Left lung (tissue), 14 donors: Measurements from ENCODE around the gene DUS1L. TPM values are rescaled to one million over a fixed set of nuclear protein-coding genes. Genes with fewer than 3 reads are reported as not detected.

ENCODE experiments used
- ATAC-seq: fragments of 200-7000 bp; cut with Tn5 transposase; one replicate; pipeline ENCODE4 v1.9.1; 2020; ENCODE audit warnings: moderate library complexity
- DNase-seq, 4 donors: peaks; one replicate each; pipeline ENCODE4 v3.0.0-alpha.2; 2013 to 2020
- H3K27ac ChIP-seq, 2 donors: fragments of 200-600 bp; sonication (generic) in 1 of 2; one replicate each; pipeline versions ENCODE4 v1.5.0 to v1.8.0; 2020 to 2021
- H3K27me3 ChIP-seq, 2 donors: fragments of 200-600 bp; sonication (generic) in 1 of 2; one replicate each; pipeline versions ENCODE4 v1.5.0 to v1.8.0; 2020 to 2021
- H3K36me3 ChIP-seq, 2 donors: fragments of 200-600 bp; sonication (generic) in 1 of 2; one replicate each; pipeline versions ENCODE4 v1.5.0 to v1.8.0; 2020 to 2021
- H3K4me1 ChIP-seq, 2 donors: fragments of 200-600 bp; one replicate each; pipeline ENCODE4 v1.8.0; 2021
- H3K4me3 ChIP-seq, 2 donors: fragments of 200-600 bp; sonication (generic) in 1 of 2; one replicate each; pipeline versions ENCODE4 v1.5.0 to v1.8.0; 2020 to 2021; ENCODE audit warnings: mild to moderate bottlenecking in 1 of 2
- H3K9me3 ChIP-seq, 2 donors: fragments of 200-600 bp; sonication (generic) in 1 of 2; one replicate each; pipeline versions ENCODE4 v1.5.0 to v1.8.0; 2020 to 2021
- CTCF ChIP-seq, 2 donors: fragments of 200-600 bp; sonication (generic) in 1 of 2; IDR thresholded peaks; one replicate each; pipeline versions ENCODE4 v1.5.0 to v1.8.0; 2021; ENCODE audit warnings: antibody characterized with exemption in 2 of 2
- intact Hi-C, 2 donors: fragments of 100-400 bp; cut with DNase I; formaldehyde crosslinking; loops; one replicate each; pipeline versions ENCODE4 v1.11.2 to v1.14.2; 2022
- long read RNA-seq, 12 donors: library from polyadenylated mRNA in 2 of 12; unstranded in 2 of 12; transcript quantifications; one replicate each; pipeline ENCODE4 v2.0.0 and lab custom pipeline, GENCODE V29; 2019 to 2026
- polyA plus RNA-seq, 6 donors: library from polyadenylated mRNA; unstranded; fragments of 120-200 nt; gene quantifications; one replicate each; pipeline ENCODE4 v1.2.1, GENCODE V29; 2013; ENCODE audit not compliant: insufficient read length in 6 of 6
- total RNA-seq, 2 donors: library from RNA; stranded (reverse); fragmentation: NEBNext Ultra II Directional; extraction: Animal tissue kit (Norgen Biotek cat#: 25700); gene quantifications; one replicate each; pipeline ENCODE4 v1.2.1, GENCODE V29; 2021
- donor health status: DM: no; HTN: yes; CAD: no.
- donor health status: DM: no; HTN: no; CAD: no.

Gene DUS1L
- total RNA-seq: 100 to 1,000 TPM; 102 to 103 TPM
- polyA plus RNA-seq: 10 to 100 TPM; 55.7 to 95.8 (median 69.4) TPM
- long read RNA-seq, donor 1, transcript DUS1L-201 (14 exons, 2,068 nt): major isoform, 5 of 11 reads
- long read RNA-seq, donor 1, partial matches to known transcripts: 0 of 11 reads
- long read RNA-seq, donor 1, other reads (novel, unspliced or antisense): 6 of 11 reads
- long read RNA-seq, donor 2, partial matches to known transcripts: 10 of 15 reads
- long read RNA-seq, donor 2, other reads (novel, unspliced or antisense): 0 of 15 reads
- long read RNA-seq, donor 3, transcript DUS1L-201 (14 exons, 2,068 nt): major isoform, 5 of 11 reads
- long read RNA-seq, donor 3, partial matches to known transcripts: 0 of 11 reads
- long read RNA-seq, donor 3, other reads (novel, unspliced or antisense): 5 of 11 reads
- long read RNA-seq, donor 4, partial matches to known transcripts: 4 of 8 reads
- long read RNA-seq, donor 4, other reads (novel, unspliced or antisense): 2 of 8 reads
- long read RNA-seq, donor 5, transcript DUS1L-201 (14 exons, 2,068 nt): major isoform, 8 of 19 reads
- long read RNA-seq, donor 5, partial matches to known transcripts: 6 of 19 reads
- long read RNA-seq, donor 5, other reads (novel, unspliced or antisense): 5 of 19 reads
- long read RNA-seq, donor 6, partial matches to known transcripts: 10 of 20 reads
- long read RNA-seq, donor 6, other reads (novel, unspliced or antisense): 5 of 20 reads
- long read RNA-seq, donor 7, partial matches to known transcripts: 0 of 2 reads
- long read RNA-seq, donor 7, other reads (novel, unspliced or antisense): 0 of 2 reads
- long read RNA-seq, donor 8, transcript DUS1L-201 (14 exons, 2,068 nt): major isoform, 10 of 18 reads
- long read RNA-seq, donor 8, partial matches to known transcripts: 6 of 18 reads
- long read RNA-seq, donor 8, other reads (novel, unspliced or antisense): 0 of 18 reads
- long read RNA-seq, donor 9: 0 reads
- long read RNA-seq, donor 10, partial matches to known transcripts: 2 of 7 reads
- long read RNA-seq, donor 10, other reads (novel, unspliced or antisense): 5 of 7 reads
- long read RNA-seq, donor 11: 0 reads
- long read RNA-seq, donor 12, transcript DUS1L-201 (14 exons, 2,068 nt): major isoform, 5 of 5 reads
- long read RNA-seq, donor 12, partial matches to known transcripts: 0 of 5 reads
- long read RNA-seq, donor 12, other reads (novel, unspliced or antisense): 0 of 5 reads

GRCh38 chr17:82065638-82066303, at the start of gene DUS1L:
TSS of gene DUS1L (minus strand) at chr17:82065804. CDS start at chr17:82065059, 745 bp downstream.
- Histone ChIP-seq H3K9me3 (no peaks in the 10 kb centered on the region), H3K36me3 (peaks cover 0 to 29% of the 10 kb centered on the region in 2 donors), H3K27me3 (no peaks in the 10 kb centered on the region), H3K4me3 (peak within 1 kb of the TSS; percentile 76 to 91), H3K4me1 (peaks cover 18 to 28% of the 10 kb centered on the region in 2 donors), H3K27ac (peak within 1 kb of the TSS; percentile 66 to 83)
- intact Hi-C loops: no loop called here
- peak; percentile 48 to 90 (median 57) for DNase-seq
- ATAC-seq: peak; percentile 90
- no peak for TF ChIP-seq CTCF (IDR thresholded peaks at IDR 0.05)

DNA sequence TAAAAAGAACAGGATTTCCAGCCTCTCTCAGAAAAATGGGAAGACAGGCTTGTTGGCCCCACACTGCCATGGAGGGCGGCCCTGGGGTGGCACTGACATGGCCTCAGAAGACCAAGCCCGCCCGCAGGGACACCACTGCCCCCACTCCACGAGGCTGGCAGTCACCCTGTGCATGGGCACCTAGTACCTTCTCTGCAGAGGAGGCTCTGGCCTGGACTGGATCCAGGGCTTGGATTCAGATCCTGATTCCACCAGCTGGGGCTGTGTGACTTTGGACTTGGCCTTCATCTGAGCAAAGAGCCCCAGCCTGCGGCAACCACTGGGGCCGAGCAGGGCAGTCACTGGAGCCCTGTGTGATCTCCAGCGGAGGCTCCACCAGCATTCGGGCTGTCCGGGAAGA, 49.3 kb upstream of the DUS1L start:
- Histone ChIP-seq H3K4me3 (no peak overlapping the region), H3K9me3 (no peaks in the 10 kb centered on the region), H3K4me1 (peaks cover 4 to 9% of the 10 kb centered on the region in 2 donors), H3K27ac (no peak overlapping the region), H3K36me3 (peaks cover 0 to 8% of the 10 kb centered on the region in 2 donors), H3K27me3 (no peaks in the 10 kb centered on the region)
- no peak for DNase-seq
- no peak for ATAC-seq
- TF ChIP-seq CTCF (IDR thresholded peaks at IDR 0.05): no peak
- intact Hi-C loops: no loop called here

DNA sequence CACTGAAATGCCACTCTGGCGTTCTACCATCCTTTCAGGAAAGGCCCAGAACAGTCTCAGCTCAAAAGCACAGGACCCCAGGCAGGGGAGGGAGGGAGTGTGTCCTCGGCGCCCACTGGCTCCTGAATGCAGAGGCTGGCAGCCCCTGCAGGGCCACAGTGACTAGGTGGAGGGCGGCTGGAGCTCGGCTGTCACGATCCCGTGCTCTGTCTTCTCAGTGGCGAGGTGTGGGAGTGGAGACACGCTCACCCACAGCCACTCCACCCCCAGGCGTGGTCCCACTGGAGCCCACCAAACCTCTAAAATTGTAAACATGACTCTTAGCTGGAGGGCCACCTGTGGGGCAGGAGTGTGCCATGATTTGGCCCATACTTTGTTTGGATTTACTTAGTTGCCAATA, 48.8 kb upstream of the DUS1L start:
- no peak for TF ChIP-seq CTCF (IDR thresholded peaks at IDR 0.05)
- Histone ChIP-seq H3K9me3 (no peaks in the 10 kb centered on the region), H3K36me3 (peaks cover 0 to 8% of the 10 kb centered on the region in 2 donors), H3K4me1 (peaks cover 4 to 9% of the 10 kb centered on the region in 2 donors), H3K4me3 (no peak overlapping the region), H3K27ac (no peak overlapping the region), H3K27me3 (no peaks in the 10 kb centered on the region)
- DNase-seq: no peak
- no peak for ATAC-seq
- intact Hi-C loops: no loop called here

- TF ChIP-seq CTCF (IDR thresholded peaks at IDR 0.05): no peak
- H3K36me3 ChIP-seq: peaks cover 0 to 8% of the 10 kb centered on the region in 2 donors
- no peaks in the 10 kb centered on the region for H3K9me3 ChIP-seq
- peak overlapping the region; percentile 20 to 47 for H3K27ac ChIP-seq
- no peak for ATAC-seq
- no peaks in the 10 kb centered on the region for H3K27me3 ChIP-seq
- DNase-seq: no peak
- peaks cover 4 to 9% of the 10 kb centered on the region in 2 donors for H3K4me1 ChIP-seq
- H3K4me3 ChIP-seq: no peak overlapping the region
- intact Hi-C loops: no loop called here
Measured at GRCh38 chr17:82113941-82114340, 48.3 kb upstream of the DUS1L start.
